ENCODE results near the gene AGBL1.

AGBL1 gene

DNA sequence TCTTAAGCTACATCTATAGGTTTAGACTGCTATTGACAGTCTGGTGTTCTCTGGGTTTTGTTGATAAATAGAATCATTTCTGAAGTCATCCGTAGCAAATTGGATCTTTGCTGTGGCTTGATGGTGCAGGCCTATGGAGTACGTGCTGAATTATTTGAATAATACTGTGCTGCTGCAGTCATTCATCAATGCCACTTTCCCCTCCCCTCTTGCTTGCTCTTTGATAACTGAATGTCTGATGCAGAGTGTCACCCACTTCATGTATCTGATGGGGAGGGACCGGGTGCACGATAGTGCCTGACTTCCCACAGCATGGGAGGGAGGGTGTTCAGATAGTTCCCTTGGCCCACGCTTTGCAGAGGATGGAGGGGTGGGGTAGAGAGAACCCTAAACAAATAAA lies 179.9 kb downstream of the AGBL1 start:
- Histone ChIP-seq H3K4me1 (ENCODE audit: control insufficient read depth in 1 of 2, insufficient read depth in 1 of 2, low read depth in 1 of 2, low read length in 1 of 2) (no peaks in the 10 kb centered on the region), H3K4me3 (ENCODE audit: low read depth in 1 of 2, low read length in 1 of 2) (no peak overlapping the region), H3K27ac (no peak overlapping the region), H3K27me3 (no peaks in the 10 kb centered on the region), H3K36me3 (no peaks in the 10 kb centered on the region), H3K9me3 (no peaks in the 10 kb centered on the region)
- TF ChIP-seq, protein P1, sequence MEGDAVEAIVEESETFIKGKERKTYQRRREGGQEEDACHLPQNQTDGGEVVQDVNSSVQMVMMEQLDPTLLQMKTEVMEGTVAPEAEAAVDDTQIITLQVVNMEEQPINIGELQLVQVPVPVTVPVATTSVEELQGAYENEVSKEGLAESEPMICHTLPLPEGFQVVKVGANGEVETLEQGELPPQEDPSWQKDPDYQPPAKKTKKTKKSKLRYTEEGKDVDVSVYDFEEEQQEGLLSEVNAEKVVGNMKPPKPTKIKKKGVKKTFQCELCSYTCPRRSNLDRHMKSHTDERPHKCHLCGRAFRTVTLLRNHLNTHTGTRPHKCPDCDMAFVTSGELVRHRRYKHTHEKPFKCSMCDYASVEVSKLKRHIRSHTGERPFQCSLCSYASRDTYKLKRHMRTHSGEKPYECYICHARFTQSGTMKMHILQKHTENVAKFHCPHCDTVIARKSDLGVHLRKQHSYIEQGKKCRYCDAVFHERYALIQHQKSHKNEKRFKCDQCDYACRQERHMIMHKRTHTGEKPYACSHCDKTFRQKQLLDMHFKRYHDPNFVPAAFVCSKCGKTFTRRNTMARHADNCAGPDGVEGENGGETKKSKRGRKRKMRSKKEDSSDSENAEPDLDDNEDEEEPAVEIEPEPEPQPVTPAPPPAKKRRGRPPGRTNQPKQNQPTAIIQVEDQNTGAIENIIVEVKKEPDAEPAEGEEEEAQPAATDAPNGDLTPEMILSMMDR (IDR thresholded peaks at IDR 0.05) = no peak

DNA sequence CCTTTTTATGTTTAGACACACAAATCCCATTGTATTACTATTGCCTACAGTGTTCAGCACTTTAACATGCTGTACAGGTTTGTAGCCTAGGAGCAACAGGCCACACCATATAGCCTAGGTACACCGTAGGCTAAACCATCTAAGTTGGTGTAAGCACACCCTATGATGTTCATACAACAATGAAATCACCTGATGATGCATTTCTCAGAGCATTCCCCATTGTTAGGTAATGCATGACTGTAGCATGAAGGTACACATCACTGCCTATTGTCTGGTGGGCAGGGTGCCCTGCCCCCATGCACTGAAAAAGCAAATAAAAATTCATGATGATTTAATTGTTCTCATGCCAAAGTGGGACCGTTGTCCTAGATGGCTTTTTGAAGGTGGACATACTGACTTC lies 183.6 kb downstream of the AGBL1 start:
- no peaks in the 10 kb centered on the region for H3K9me3 ChIP-seq
- no peaks in the 10 kb centered on the region for H3K36me3 ChIP-seq
- no peak overlapping the region for H3K4me3 ChIP-seq (ENCODE audit: low read depth in 1 of 2, low read length in 1 of 2)
- H3K27ac ChIP-seq = no peak overlapping the region
- H3K4me1 ChIP-seq (ENCODE audit: control insufficient read depth in 1 of 2, insufficient read depth in 1 of 2, low read depth in 1 of 2, low read length in 1 of 2) = no peaks in the 10 kb centered on the region
- TF ChIP-seq, protein P1 (IDR thresholded peaks at IDR 0.05) = no peak
- H3K27me3 ChIP-seq = no peaks in the 10 kb centered on the region

DNA sequence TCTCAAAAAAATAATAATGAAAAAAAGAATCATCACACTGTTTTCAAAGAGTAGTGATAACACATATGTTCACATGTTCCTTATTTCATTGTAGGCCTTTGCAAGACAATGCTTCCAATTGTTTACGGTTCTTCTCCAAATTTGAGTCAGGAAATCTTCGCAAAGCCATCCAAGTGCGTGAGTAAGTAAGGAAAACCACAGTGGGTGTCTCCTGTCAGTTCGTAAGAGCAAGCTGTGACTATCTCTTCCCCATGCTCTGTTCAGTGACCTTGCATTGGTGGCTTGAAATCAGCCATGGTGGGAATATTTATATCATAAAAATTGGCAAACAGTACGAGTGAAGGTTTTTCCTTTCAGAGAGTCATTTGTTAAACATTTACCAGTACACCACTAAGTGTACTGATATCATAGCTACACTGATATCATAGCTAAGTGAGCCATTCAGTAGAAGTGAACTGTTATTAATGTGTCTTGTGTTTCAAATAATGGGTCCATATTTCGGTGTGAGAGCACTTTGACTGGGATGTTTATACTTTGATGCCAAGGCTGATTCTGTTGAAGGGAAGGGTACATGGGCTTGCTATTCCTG lies 187.3 kb downstream of the AGBL1 start:
- H3K27me3 ChIP-seq = no peaks in the 10 kb centered on the region
- TF ChIP-seq, protein P1 (IDR thresholded peaks at IDR 0.05) = no peak

DNA sequence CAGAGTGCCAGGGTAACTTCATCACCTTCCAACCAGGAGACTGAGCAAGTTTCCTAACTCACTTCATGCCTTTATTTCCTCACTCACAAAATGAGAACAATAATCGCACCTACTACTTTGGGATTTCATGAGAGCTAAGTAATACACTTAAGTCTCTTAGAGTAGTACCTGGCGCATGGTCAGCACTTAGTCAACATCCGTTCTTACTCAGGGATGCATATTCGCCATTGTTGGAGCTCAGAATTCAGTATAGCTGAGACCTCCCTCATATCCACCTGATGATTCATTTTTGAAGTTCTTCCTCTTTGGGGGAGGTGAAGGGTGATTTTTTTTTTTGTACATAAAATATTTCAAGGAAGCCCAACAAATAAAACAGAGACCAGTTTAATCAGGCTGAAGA lies 188.2 kb downstream of the AGBL1 start:
- Histone ChIP-seq H3K9me3 (no peaks in the 10 kb centered on the region), H3K4me1 (ENCODE audit: control insufficient read depth in 1 of 2, insufficient read depth in 1 of 2, low read depth in 1 of 2, low read length in 1 of 2) (no peaks in the 10 kb centered on the region), H3K27ac (no peak overlapping the region), H3K4me3 (ENCODE audit: low read depth in 1 of 2, low read length in 1 of 2) (no peak overlapping the region), H3K36me3 (no peaks in the 10 kb centered on the region), H3K27me3 (no peaks in the 10 kb centered on the region)
- TF ChIP-seq, protein P1 (IDR thresholded peaks at IDR 0.05) = no peak

More for the DNA sequence above, 187.3 kb downstream of the AGBL1 start:
- Histone ChIP-seq H3K4me1 (ENCODE audit: control insufficient read depth in 1 of 2, insufficient read depth in 1 of 2, low read depth in 1 of 2, low read length in 1 of 2) (no peaks in the 10 kb centered on the region), H3K4me3 (ENCODE audit: low read depth in 1 of 2, low read length in 1 of 2) (no peak overlapping the region), H3K36me3 (no peaks in the 10 kb centered on the region), H3K9me3 (no peaks in the 10 kb centered on the region), H3K27ac (no peak overlapping the region)

DNA sequence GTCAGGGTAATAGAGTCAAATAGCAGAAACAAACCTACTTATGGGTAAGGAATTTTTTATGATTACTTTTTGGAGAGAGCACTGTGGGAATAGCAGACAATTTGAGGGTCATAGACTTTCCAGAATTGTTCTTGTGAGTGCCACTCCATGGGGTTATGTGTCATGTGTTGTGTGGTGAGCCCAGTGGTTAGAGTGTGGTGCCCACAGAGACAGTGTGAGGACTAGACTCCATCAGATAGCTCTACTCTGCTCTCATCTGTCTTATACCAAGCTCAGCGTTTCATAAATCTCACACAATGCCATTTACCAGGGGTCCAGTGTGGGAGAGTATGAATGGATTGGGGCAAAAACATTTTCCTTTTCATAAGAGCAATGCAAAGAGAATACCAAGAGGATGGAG lies 188.9 kb downstream of the AGBL1 start:
- TF ChIP-seq, protein P1 (IDR thresholded peaks at IDR 0.05) = no peak
- no peaks in the 10 kb centered on the region for H3K36me3 ChIP-seq
- H3K4me3 ChIP-seq (ENCODE audit: low read depth in 1 of 2, low read length in 1 of 2) = no peak overlapping the region
- no peaks in the 10 kb centered on the region for H3K4me1 ChIP-seq (ENCODE audit: control insufficient read depth in 1 of 2, insufficient read depth in 1 of 2, low read depth in 1 of 2, low read length in 1 of 2)
- no peaks in the 10 kb centered on the region for H3K27me3 ChIP-seq
- H3K9me3 ChIP-seq = no peaks in the 10 kb centered on the region
- H3K27ac ChIP-seq = no peak overlapping the region

DNA sequence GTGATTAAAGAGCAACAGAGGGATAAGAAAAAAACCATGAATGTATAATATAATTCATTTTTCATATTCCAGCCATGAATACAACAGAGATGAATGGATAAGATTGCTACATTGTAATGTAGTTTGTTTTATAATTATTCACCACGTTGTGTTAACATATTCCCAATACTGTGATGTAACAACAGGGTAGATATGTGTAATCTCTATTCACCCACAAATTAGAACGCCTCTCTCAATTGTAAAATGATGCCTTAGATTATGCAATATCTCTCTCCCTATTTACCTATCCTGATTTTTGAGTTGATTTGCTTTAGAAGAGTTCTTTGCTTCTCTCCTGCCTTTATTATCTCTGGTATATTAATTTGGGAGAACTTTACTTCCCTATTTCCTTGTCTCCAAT lies 193.6 kb downstream of the AGBL1 start:
- Histone ChIP-seq H3K36me3 (no peaks in the 10 kb centered on the region), H3K4me1 (ENCODE audit: control insufficient read depth in 1 of 2, insufficient read depth in 1 of 2, low read depth in 1 of 2, low read length in 1 of 2) (no peaks in the 10 kb centered on the region), H3K27ac (no peak overlapping the region), H3K4me3 (ENCODE audit: low read depth in 1 of 2, low read length in 1 of 2) (no peak overlapping the region), H3K9me3 (no peaks in the 10 kb centered on the region), H3K27me3 (no peaks in the 10 kb centered on the region)
- TF ChIP-seq, protein P1 (IDR thresholded peaks at IDR 0.05) = no peak
